G401.6 (cell line): ENCODE results near the gene SLC9C2.
"Not testable (repeated sequence)": the region's sequence is repeated elsewhere in the genome, so short reads cannot be mapped to it uniquely, and the experiment has no call there.

Source experiments
- FAIRE-seq: peaks from 2 replicates; lab custom pipeline; 2012; peaks lifted over from hg19 to GRCh38; lab: Jason Lieb, UNC

Gene SLC9C2

DNA sequence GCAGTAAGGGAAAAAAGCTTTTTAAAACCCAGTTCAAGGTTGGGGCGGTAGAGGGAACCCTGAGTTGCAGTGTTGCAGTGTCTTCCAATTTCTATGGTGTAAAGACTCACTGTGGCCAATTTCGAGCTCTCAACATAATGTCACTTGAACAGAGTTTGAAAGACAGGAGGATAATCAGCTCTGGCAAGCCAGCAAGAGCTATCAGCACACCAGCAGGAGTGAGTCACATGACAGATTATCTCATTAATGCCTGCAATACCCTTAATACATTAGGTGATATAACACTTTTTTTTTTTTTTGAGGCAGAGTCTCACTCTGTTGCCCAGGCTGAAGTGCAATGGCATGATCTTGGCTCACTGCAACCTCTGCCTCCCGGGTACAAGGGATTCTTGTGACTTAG lies 22.8 kb downstream of the SLC9C2 start:
- no peak for FAIRE-seq

DNA sequence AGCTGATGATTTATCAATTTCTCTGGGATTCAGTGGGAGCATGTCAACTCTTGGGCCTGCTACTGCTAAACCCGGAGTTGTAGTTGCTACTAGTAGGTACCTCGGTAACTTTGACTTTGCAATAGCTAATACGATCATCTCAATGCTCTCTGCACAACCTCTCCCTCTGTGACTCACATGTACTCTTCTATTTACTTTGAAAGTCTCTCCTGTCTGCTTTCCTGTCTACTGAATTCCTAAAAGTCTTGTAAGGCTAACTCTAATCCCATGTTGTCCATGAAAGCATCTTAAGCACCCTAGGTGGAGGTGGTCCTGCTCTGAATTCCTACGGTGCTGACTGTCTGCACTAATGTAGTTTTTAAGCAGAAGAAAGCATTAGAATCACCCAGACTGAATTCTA lies 29.3 kb downstream of the SLC9C2 start:
- no peak for FAIRE-seq

DNA sequence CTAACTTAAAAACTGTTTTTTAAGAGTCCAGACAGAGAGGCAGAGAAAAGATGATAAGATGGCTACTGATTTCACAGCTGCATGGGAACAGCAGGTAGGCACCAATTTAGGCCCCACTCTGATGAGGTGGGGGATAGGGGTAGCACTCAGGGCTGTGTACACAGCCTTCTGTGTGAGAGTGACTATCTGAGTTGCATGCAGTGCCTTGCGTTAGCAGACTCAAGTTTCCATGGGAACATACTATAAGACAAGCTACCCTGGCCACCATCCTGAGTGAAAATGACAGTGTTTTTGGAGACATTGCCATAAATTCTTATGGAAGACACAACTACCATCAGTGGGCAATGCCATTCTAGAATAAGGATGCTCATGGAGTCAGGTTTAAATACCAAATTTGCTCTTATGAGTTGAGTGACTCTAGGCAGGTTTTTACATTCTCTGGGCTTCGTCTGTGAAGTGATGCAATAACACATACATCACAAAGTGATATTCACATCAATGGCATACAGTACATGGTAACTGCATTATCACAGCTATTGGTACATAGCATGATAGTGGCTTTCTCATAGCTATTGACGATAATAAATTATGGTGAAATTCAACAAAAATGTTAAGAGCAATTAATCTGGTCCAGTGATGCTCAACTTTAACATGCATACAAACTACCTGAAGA lies 30.5 kb downstream of the SLC9C2 start:
- FAIRE-seq, result no peak

DNA sequence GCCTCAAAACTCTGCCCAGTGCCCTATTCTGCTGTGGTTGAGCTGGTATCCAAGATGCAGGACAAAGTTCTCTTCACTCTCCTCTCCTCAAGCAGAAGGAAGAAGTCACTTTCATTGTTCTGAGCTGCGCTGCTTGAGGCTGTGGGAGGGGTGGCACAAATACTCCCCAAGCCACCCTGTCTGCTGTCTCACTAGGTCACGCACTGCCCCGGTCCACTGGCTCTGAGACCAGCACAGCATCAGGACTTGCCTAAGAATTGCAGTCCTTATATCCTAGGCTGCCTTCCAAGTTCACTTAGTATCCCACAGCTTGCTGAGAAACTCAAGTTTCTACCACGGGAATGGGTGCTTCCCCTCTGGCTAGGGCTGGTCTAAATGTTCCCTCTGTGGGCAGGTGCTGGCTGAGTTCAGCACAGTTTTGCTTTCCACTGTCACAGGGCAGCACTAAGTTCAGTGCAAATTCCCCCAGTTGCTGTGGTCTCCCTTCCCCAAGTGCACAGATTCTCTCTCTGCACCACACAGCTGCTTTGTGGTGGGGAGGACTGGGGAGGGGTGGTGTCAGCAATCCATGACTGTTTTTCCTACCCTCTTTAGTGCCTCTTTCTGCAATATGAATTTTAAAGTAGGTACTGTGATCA lies 32.4 kb downstream of the SLC9C2 start:
- no peak for FAIRE-seq

DNA sequence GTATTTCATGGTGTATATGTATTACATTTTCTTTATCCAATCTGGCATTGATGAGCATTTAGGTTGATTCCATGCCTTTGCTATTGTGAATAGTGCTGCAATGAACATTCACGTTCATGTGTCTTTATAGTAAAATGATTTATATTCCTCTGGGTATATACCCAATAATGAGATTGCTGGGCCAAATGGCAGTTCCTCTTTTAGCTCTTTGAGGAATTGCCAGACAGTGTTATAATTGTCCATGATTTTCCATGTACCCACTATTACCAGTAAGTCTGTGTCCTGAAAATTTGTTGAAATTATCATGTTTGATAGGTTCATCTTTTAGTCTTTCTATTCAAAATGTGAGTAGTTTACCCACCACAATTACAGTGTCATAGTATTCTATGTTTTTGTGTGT lies 34.4 kb downstream of the SLC9C2 start:
- no peak for FAIRE-seq

DNA sequence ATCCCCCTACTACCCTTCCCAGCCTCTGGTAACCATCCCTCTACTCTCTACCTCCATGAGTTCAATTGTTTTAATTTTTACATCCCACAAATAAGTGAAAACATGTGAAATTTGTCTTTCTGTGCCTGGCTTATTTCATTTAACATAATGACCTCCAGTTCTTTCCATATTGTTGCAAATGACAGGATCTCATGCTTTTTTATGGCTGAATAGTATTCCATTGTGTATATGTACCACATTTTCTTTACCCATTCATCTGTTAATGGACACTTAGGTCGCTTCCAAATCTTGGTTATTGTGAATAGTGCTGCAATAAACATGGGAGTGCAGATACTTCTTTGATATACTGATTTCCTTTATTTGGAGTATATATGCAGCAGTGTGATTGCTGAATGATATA lies 39.0 kb downstream of the SLC9C2 start:
- not testable (repeated sequence) for FAIRE-seq

DNA sequence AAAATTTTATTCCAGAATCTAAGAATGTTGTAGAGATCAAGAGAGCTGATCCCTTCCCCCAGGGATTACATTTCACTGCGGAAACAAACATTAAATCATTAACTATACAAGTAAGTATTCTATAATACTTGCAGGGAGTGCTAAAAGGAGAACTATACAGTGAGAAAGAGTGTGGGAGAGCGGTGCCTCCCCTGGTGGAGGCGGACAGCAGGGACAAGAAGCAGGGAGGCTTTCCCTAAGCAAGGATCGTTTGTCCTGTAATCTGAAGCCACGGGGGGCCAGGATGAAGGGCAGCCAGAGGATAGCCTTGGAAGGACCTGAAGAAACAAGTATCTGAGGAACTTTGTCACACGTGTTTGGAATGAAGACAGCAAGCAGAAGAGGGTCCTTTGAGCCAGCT lies 40.1 kb downstream of the SLC9C2 start:
- FAIRE-seq, result no peak

DNA sequence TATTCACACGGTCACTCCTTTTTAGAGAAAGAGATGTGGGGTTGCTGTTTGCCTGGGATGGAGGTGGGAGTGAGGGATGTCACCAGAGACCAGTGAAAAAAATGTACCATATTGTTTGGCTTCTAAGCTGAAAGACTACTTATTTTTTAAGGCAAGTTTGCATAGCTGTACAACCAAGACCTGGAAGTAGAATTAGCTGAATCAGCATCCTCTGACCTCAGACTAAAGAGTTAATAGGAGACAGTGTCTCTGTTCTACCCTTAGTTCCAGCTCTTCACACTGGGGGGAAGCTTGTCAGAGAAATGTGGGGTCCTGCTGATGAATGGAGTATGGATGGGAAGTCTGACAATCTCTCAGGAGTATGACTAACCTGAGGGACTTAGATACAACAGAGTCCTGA lies 41.6 kb downstream of the SLC9C2 start:
- no peak for FAIRE-seq

DNA sequence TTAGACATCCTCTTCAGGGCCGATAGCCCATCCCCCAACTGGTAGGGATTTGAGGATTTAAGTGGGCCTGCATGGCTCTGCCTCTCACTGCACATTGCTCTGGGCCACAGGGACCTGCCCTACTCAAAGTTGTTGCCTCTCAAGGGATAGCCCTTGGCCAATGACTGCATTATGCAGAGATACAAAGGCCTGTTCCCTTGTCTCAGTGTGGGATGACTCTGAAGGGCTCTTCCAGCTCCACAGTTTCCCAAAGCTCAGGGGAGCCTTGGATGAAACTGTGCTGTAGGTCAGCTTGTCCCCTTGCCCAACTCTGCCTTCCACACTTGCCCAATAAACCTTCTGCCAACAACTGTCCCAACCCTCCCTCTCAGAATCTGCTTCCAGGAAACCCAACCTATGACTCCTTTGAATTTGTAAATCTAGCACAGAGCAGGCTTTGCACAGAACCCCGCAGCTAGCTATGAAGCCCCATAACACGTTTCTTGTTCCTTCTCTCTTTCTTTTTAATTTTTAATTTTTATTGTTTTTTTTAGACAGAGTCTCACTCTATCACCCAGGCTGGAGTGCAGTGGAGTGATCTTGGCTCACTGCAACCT lies 42.5 kb downstream of the SLC9C2 start:
- no peak for FAIRE-seq

DNA sequence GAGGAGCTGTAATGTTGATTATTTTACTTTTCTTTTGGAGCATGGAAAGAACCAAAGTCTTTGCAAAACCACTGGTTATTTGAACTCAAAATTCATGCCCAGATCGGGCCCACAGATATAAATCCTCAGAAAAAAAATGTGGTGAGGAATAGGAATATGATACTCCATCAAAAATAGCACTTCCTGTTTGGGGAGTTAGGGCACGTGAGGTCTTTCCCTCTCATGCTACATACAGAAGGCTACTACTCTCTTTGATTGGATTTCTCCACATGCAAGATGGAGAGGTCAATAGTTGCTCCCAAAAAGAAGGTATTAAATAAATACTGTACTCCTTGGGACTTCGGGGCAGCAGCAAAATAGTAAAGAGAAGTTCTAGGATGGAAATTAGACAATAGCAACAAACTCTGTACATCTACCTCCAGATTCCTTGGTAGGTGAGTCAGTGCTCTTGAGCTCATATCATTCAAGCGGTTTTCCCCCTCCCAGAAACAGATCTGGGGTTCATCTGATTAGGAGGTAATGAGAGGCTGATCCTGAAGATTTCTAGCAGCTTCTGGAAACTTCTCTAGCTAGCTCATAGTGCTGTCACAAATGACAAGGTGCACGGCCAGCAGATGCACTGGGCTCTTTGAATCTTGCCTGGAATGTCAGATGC lies 47.1 kb downstream of the SLC9C2 start:
- FAIRE-seq, result no peak

DNA sequence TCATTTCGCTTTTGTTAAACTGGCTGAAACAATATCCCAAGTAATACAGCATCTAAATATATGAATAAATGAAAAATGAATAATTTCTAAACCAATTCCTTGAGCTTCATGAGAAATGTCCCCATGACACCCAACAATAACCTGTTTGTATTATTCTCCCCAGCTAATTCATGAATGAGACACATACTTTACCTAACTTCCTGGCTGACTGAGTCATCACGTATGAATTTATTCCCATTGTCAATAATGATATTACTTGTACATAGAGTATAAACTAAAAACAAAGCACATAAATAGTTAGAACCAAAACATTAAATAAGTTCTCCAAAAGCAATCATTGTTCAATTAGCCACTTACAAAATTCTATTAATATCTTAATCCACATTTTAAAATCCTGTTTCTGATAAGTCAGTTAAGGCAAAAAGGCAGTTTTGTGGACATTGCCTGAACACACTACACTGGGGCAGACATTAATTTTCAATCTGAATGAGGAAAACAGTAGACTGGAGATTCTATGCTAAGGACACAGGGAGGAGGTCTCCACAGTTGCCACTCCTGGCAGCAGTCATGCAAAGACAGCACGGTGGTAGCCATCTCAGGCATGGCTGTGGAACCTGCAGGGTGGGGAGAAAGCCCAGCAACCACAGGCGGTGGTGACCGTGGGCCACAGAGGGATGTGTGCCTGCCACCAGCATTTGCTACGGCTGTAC lies 48.2 kb downstream of the SLC9C2 start:
- FAIRE-seq, result no peak

DNA sequence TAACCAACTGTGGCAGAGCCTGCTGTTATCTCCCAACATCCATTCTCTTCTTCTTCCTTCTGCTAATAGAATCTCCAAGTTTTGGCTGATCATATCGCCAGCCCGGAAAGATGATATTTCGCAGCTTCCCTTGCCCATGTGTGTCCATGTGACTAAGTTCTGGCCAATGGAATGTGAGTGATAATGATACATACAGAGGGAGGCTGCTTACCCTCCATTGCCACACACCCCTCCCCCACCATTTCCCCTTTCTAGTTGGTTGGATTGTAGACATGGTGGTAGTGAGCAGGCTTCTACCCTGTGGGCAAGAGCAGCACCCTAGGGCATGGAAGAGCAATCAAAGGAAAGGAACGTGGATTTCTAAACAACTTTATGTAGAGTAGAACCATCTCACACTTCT lies 48.8 kb downstream of the SLC9C2 start:
- no peak for FAIRE-seq

DNA sequence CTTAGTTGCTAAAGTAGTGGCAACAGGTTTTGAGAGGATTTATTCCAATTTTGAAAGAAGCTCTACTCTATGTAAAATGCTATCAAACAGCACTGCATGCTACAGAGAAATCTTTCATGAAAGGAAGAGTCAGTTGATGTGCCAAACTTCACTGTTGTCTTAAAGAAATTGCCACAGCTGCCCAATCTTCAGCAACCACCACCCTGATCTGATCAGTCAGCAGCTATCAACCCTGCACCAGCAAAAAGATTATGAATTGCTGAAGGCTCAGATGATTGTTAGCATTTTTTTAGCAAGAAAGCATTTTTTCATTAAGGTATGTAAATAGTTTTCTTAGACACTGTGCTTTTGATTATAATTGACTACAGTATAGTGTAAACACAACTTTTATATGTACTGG lies 49.6 kb downstream of the SLC9C2 start:
- no peak for FAIRE-seq

DNA sequence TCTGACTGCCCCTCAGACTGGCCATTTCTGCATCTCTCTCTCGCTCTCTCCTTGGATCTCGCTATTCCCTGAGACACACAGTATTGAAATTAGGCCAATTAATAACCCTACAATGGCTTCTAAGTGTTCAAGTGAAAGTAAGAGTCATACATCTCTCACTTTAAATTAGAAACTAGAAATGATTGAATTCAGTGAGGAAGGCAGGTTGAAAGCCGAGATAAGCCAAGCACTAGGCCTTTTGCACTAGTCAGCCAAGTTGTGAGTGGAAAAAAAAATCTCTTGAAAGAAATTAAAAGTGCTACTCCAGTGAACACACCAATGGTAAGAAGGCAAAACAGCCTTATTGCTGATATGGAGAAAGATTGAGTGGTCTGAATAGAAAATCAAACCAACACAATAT lies 51.2 kb downstream of the SLC9C2 start:
- FAIRE-seq, result no peak

DNA sequence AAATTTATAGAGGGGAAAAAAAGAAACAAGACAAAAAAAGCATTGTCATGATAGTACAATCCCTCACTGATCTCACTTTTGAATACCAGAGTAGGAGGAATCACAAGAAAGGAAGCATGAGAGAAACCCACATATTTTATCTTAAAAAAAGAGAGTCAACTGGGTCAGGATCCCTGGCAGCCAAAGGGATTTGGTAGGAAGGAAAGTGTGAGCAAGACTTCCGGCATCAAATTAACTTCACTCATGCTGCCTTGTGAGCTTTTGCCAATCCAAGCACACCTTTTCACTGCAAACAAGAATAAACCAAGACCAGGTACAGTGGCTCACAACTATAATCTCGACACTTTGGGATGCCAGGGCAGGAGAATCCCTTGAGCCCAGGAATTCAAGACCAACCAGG lies 53.1 kb downstream of the SLC9C2 start:
- no peak for FAIRE-seq

DNA sequence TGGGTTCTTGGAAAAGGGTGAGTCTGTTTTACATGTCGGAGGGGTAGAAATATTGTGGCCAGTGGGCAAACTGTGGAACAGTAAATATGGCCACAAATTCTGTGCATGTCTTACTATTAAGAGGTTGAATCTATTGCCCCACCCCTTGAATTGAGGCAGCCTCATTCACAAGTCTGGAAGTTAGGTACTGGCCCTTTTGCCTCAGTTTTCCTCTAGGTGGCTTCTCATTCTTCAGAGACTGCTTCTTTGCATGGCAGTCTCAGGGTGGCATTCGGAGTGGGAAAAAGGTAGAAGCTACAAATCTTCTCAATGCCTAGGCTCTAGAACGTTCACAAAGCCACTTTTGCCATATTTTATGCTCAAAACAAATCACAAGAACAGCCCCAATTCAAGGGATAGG lies 57.2 kb downstream of the SLC9C2 start:
- no peak for FAIRE-seq

DNA sequence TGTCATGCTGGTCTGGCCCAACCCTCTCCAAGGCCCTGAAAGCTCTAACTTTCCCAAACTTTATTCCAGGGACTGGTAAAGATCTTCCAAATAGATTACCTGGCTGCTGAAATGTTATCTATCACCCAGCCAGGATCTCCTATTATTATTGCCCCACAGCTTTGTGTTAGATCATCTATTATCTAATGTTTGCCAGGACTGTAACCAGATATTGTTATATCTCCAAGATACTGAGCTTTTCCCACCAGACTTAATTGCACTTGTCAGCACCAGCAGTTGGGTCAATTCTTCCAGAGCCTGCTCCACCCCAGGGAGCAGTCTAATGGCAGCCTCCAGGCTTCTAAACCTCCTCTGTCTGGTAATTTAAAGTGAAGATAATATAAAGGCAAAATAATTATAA lies 66.6 kb downstream of the SLC9C2 start:
- FAIRE-seq, result no peak

DNA sequence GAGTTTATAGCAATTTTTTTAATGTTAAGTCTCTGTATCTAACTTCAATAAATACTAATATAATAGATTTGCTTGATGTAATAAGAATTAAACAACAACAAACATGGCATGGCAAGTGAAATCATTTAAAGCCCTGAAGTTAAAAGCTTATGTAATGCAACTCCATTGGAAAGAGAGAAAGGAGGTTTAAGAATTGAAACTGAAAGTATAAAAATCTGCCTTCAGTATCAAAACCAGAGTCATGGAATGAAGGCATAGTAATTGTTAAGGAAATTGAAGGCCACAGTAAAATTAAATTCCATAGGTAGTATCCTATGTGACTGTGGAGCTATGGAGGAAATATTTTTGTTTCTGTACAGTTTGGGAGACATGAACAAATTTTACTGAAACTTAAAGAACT lies 70.6 kb downstream of the SLC9C2 start:
- FAIRE-seq, result peak; percentile 34

DNA sequence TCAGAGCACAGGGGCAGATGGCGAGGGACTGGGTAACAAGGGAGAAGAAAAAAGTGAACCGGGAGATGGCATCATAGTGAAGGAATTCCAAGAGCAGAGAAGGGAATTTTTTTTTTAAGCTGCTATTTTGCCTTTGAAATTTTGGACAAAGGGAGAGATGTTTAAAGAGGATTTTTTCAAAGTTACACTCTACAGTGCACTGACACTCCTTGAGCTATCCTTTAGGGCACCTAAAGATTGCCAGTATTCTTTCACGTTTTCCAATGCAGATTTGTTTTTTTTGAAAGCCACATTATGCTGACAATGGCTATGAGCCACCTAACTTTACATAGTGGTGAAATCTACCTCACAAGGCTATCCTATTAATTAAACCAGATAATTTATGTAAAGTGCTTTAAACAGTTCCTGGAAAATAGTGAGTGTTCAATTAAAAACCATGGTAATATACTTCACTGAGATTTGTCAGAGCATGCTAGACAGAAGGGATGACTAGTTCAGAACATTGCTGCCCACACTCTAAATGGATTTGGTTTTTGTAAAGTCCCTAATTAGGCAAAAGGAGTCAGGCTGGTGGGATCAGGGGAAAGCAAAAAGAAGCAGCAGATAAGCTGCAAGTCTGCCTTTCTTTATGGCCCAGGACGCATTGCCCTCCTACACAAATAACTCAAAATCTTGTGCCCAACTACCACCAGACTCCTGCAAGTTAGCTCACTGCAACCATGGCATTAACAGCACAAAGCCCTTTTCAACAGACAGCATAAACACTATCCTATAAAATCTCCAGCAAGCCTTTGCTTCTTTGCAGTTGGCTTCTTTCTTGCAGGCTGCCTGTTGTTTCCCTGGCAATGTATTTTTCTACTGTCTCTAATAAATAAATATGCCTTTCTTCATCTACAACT lies 71.8 kb downstream of the SLC9C2 start:
- FAIRE-seq, result no peak

DNA sequence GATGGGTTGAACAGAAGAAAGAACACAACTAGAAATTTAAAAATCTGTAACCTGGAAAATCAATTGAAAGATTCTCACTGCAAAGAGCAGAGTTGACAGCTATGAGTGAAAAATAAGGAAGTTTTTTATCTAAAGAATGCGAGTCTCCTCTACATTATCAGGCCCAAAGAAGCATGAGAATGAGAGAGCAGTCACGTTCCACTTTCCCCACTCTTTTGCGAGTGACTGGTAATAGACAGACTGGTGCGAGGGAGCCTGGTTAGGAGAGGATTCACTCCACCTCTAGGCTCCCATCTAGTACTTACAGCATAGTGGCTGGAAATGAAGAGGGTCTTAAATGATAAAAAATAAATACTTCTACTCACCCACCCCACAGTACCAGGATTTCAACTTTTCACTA lies 73.8 kb downstream of the SLC9C2 start:
- no peak for FAIRE-seq

DNA sequence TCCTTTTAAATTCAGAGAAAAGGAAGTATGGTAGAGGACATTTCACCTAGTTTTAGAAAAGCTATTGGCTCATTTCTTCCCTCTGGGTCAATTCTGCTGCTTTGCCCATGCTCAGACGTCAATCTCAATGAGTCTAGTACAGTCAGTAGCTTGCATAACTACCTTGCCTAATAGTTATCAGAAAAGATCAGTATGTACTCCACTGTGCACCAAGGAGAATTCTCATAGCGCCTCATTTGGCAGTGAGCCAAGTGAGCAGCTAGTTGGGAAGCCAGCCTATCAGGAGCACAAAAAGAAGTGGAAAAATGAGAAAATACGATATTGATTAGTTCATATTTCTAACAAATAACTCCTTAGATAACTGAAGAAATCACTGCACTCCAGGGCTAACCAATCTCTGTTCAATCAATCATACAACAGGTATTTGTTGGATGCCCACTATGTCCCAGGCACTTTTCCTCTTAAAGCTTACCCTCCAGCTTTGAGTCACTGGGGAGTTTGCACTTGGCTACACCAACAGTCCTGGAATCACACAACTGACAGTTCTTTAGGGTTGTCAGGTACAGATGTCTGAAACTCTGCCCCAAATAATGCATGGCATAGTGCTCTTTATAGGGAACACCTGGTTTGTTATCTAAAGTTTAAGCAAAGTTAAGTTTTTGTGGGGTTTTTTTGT lies 75.6 kb downstream of the SLC9C2 start:
- FAIRE-seq, result no peak
